Activated CD4-positive, alpha-beta memory T cell treated with anti-CD3 and anti-CD28 coated beads, Interleukin-2, amount 10 ng/mL, durations not matched to agents 7 days and 5 days (primary cell): ENCODE data around the gene ALK. TPM values are rescaled to one million over a fixed set of nuclear protein-coding genes. Genes with fewer than 3 reads are reported as not detected.

Source experiments
- CTCF ChIA-PET: fragments of 350-600 bp; sonication (Branson Sonifier 250); formaldehyde crosslinking; loops from one replicate; lab custom pipeline; 2021; ENCODE audit warnings: antibody characterized with exemption, inconsistent platforms; lab: Charles Lee
- POLR2A ChIA-PET: fragments of 350-600 bp; sonication (Branson Sonifier 250); formaldehyde crosslinking; loops from one replicate; lab custom pipeline; 2021; ENCODE audit warnings: antibody characterized with exemption; lab: Charles Lee
- DNase-seq: peaks from one replicate; pipeline ENCODE4 v3.0.0-alpha.2; 2020
- H3K27ac Mint-ChIP-seq: one replicate; pipeline ENCODE4 v1.8.0; 2021; ENCODE audit warnings: mild to moderate bottlenecking, mixed read lengths
- H3K27me3 Mint-ChIP-seq: one replicate; pipeline ENCODE4 v1.8.0; 2021; ENCODE audit warnings: mixed read lengths
- H3K36me3 Mint-ChIP-seq: one replicate; pipeline ENCODE4 v1.8.0; 2021; ENCODE audit warnings: low read depth, mixed read lengths
- H3K4me1 Mint-ChIP-seq: one replicate; pipeline ENCODE4 v1.8.0; 2021; ENCODE audit warnings: mixed read lengths
- H3K4me3 Mint-ChIP-seq: one replicate; pipeline ENCODE4 v1.8.0; 2021; ENCODE audit warnings: mild to moderate bottlenecking, mixed read lengths
- H3K9me3 Mint-ChIP-seq: one replicate; pipeline ENCODE4 v1.8.0; 2021; ENCODE audit warnings: mixed read lengths
- total RNA-seq, 2 experiments: library from RNA; stranded (reverse); gene quantifications; one replicate each; pipeline ENCODE4 v1.2.3, GENCODE V29; 2021

The ALK gene
- total RNA-seq, 2 experiments from 2014 or later = not detected

- ChIA-PET POLR2A (no interaction called here), CTCF (no interaction called here)
- H3K27ac Mint-ChIP-seq = no peak overlapping the region
- no peak overlapping the region for H3K4me3 Mint-ChIP-seq
- peaks cover 28% of the 10 kb centered on the region for H3K27me3 Mint-ChIP-seq
- H3K9me3 Mint-ChIP-seq = no peaks in the 10 kb centered on the region
- no peaks in the 10 kb centered on the region for H3K36me3 Mint-ChIP-seq
- no peaks in the 10 kb centered on the region for H3K4me1 Mint-ChIP-seq
- no peak for DNase-seq
Observed at GRCh38 chr2:29455200-29455860, 466.1 kb downstream of the ALK start.

- Mint-ChIP-seq H3K9me3 (no peaks in the 10 kb centered on the region), H3K27ac (no peak overlapping the region), H3K36me3 (no peaks in the 10 kb centered on the region), H3K27me3 (peaks cover 30% of the 10 kb centered on the region), H3K4me3 (no peak overlapping the region), H3K4me1 (no peaks in the 10 kb centered on the region)
- CTCF ChIA-PET = no interaction called here
- POLR2A ChIA-PET = no interaction called here
- DNase-seq = no peak
Observed at GRCh38 chr2:29452036-29452435, 469.4 kb downstream of the ALK start.

GRCh38 chr2:29450596-29451222 is 470.7 kb downstream of the ALK start:
- DNase-seq = no peak
- CTCF ChIA-PET = no interaction called here

GRCh38 chr2:29449499-29449898 is 471.9 kb downstream of the ALK start:
- Mint-ChIP-seq H3K27ac (no peak overlapping the region), H3K36me3 (no peaks in the 10 kb centered on the region), H3K4me1 (no peaks in the 10 kb centered on the region), H3K4me3 (no peak overlapping the region), H3K27me3 (peaks cover 18% of the 10 kb centered on the region), H3K9me3 (no peaks in the 10 kb centered on the region)
- ChIA-PET CTCF (no interaction called here), POLR2A (no interaction called here)
- no peak for DNase-seq

More at GRCh38 chr2:29450596-29451222, 470.7 kb downstream of the ALK start:
- Mint-ChIP-seq H3K27me3 (peaks cover 24% of the 10 kb centered on the region), H3K36me3 (no peaks in the 10 kb centered on the region), H3K4me1 (no peaks in the 10 kb centered on the region), H3K4me3 (no peak overlapping the region), H3K27ac (no peak overlapping the region), H3K9me3 (no peaks in the 10 kb centered on the region)
- POLR2A ChIA-PET = no interaction called here

GRCh38 chr2:29448096-29448688 is 473.2 kb downstream of the ALK start:
- Mint-ChIP-seq H3K27ac (no peak overlapping the region), H3K4me3 (no peak overlapping the region), H3K36me3 (no peaks in the 10 kb centered on the region), H3K4me1 (no peaks in the 10 kb centered on the region), H3K27me3 (peaks cover 15% of the 10 kb centered on the region), H3K9me3 (no peaks in the 10 kb centered on the region)
- CTCF ChIA-PET = interaction anchor here (0.5 kb wide), 1 partner anchor 105 kb away, joined by 3 read pairs; no protein-coding TSS in a partner anchor
- no peak for DNase-seq
- POLR2A ChIA-PET = no interaction called here

- H3K9me3 Mint-ChIP-seq = no peaks in the 10 kb centered on the region
- no peaks in the 10 kb centered on the region for H3K36me3 Mint-ChIP-seq
- H3K4me3 Mint-ChIP-seq = no peak overlapping the region
- DNase-seq = no peak
- ChIA-PET CTCF (interaction anchor here (0.5 kb wide), 1 partner anchor 105 kb away, joined by 3 read pairs; no protein-coding TSS in a partner anchor), POLR2A (no interaction called here)
- no peak overlapping the region for H3K27ac Mint-ChIP-seq
- peaks cover 15% of the 10 kb centered on the region for H3K27me3 Mint-ChIP-seq
- no peaks in the 10 kb centered on the region for H3K4me1 Mint-ChIP-seq
Observed at GRCh38 chr2:29447513-29447912, 473.9 kb downstream of the ALK start.

- H3K36me3 Mint-ChIP-seq = no peaks in the 10 kb centered on the region
- H3K27me3 Mint-ChIP-seq = peaks cover 15% of the 10 kb centered on the region
- DNase-seq = no peak
- no peak overlapping the region for H3K27ac Mint-ChIP-seq
- no peaks in the 10 kb centered on the region for H3K9me3 Mint-ChIP-seq
- CTCF ChIA-PET = no interaction called here
- POLR2A ChIA-PET = no interaction called here
- H3K4me3 Mint-ChIP-seq = no peak overlapping the region
- H3K4me1 Mint-ChIP-seq = no peaks in the 10 kb centered on the region
Observed at GRCh38 chr2:29446847-29447246, 474.5 kb downstream of the ALK start.

GRCh38 chr2:29444150-29444549 is 477.2 kb downstream of the ALK start:
- Mint-ChIP-seq H3K36me3 (no peaks in the 10 kb centered on the region), H3K27me3 (peaks cover 4% of the 10 kb centered on the region), H3K4me1 (no peaks in the 10 kb centered on the region), H3K27ac (no peak overlapping the region), H3K9me3 (no peaks in the 10 kb centered on the region), H3K4me3 (no peak overlapping the region)
- POLR2A ChIA-PET = no interaction called here
- DNase-seq = no peak
- CTCF ChIA-PET = no interaction called here

GRCh38 chr2:29443627-29444026 is 477.8 kb downstream of the ALK start:
- Mint-ChIP-seq H3K36me3 (no peaks in the 10 kb centered on the region), H3K4me1 (no peaks in the 10 kb centered on the region), H3K4me3 (no peak overlapping the region), H3K27me3 (no peaks in the 10 kb centered on the region), H3K27ac (no peak overlapping the region), H3K9me3 (no peaks in the 10 kb centered on the region)
- ChIA-PET POLR2A (no interaction called here), CTCF (no interaction called here)
- DNase-seq = no peak

- no peak overlapping the region for H3K27ac Mint-ChIP-seq
- ChIA-PET CTCF (no interaction called here), POLR2A (no interaction called here)
- DNase-seq = no peak
- no peaks in the 10 kb centered on the region for H3K9me3 Mint-ChIP-seq
- no peaks in the 10 kb centered on the region for H3K4me1 Mint-ChIP-seq
- H3K4me3 Mint-ChIP-seq = no peak overlapping the region
- no peaks in the 10 kb centered on the region for H3K27me3 Mint-ChIP-seq
- no peaks in the 10 kb centered on the region for H3K36me3 Mint-ChIP-seq
Observed at GRCh38 chr2:29443151-29443550, 478.2 kb downstream of the ALK start.

GRCh38 chr2:29440921-29441623 is 480.3 kb downstream of the ALK start:
- no peak overlapping the region for H3K4me3 Mint-ChIP-seq
- CTCF ChIA-PET = no interaction called here
- DNase-seq = no peak
- no peak overlapping the region for H3K27ac Mint-ChIP-seq
- no peaks in the 10 kb centered on the region for H3K36me3 Mint-ChIP-seq
- POLR2A ChIA-PET = no interaction called here
- H3K27me3 Mint-ChIP-seq = peaks cover 5% of the 10 kb centered on the region
- H3K9me3 Mint-ChIP-seq = no peaks in the 10 kb centered on the region
- H3K4me1 Mint-ChIP-seq = no peaks in the 10 kb centered on the region

GRCh38 chr2:29433920-29434319 is 487.5 kb downstream of the ALK start:
- H3K36me3 Mint-ChIP-seq = no peaks in the 10 kb centered on the region
- H3K9me3 Mint-ChIP-seq = no peaks in the 10 kb centered on the region
- no peak overlapping the region for H3K4me3 Mint-ChIP-seq
- H3K27me3 Mint-ChIP-seq = peaks cover 13% of the 10 kb centered on the region
- CTCF ChIA-PET = no interaction called here
- no peak for DNase-seq
- POLR2A ChIA-PET = no interaction called here
- no peaks in the 10 kb centered on the region for H3K4me1 Mint-ChIP-seq
- H3K27ac Mint-ChIP-seq = no peak overlapping the region

GRCh38 chr2:29433128-29433527 is 488.3 kb downstream of the ALK start:
- CTCF ChIA-PET = no interaction called here
- POLR2A ChIA-PET = no interaction called here
- Mint-ChIP-seq H3K9me3 (no peaks in the 10 kb centered on the region), H3K27ac (no peak overlapping the region), H3K4me3 (no peak overlapping the region), H3K27me3 (peaks cover 17% of the 10 kb centered on the region), H3K36me3 (no peaks in the 10 kb centered on the region), H3K4me1 (no peaks in the 10 kb centered on the region)
- DNase-seq = no peak
